Transverse colon (tissue), 4 donors: ENCODE results near the gene CLDN18.

Source experiments
- EP300 ChIP-seq: sonication (generic); formaldehyde crosslinking; IDR thresholded peaks from one replicate; pipeline ENCODE4 v1.6.1; 2017; ENCODE audit warnings: antibody characterized with exemption, low read depth
- POLR2A ChIP-seq: fragments of 450-650 bp; IDR thresholded peaks from one replicate; pipeline ENCODE4 v1.6.1; 2016; ENCODE audit warnings: antibody characterized with exemption, mild to moderate bottlenecking, moderate library complexity
- POLR2AphosphoS5 ChIP-seq, 3 donors: sonication (generic); formaldehyde crosslinking; IDR thresholded peaks; one replicate each; pipeline ENCODE4 v1.6.1; 2016; ENCODE audit warnings: antibody characterized with exemption in 3 of 3
- TF ChIP-seq, protein P1 (sequence below), 5 experiments: fragments of 200-600 bp in 3 of 5; fragments of 450-650 bp in 2 of 5; sonication (generic) in 3 of 5; IDR thresholded peaks; 1 replicate in 2 of 5; 2 replicates in 3 of 5; pipeline ENCODE4 v1.5.1; 2016 to 2017; ENCODE audit warnings: antibody characterized with exemption in 5 of 5, inconsistent platforms in 3 of 5, mild to moderate bottlenecking in 2 of 5, moderate library complexity in 1 of 5

- no peak for TF ChIP-seq EP300
- TF ChIP-seq, protein P1, sequence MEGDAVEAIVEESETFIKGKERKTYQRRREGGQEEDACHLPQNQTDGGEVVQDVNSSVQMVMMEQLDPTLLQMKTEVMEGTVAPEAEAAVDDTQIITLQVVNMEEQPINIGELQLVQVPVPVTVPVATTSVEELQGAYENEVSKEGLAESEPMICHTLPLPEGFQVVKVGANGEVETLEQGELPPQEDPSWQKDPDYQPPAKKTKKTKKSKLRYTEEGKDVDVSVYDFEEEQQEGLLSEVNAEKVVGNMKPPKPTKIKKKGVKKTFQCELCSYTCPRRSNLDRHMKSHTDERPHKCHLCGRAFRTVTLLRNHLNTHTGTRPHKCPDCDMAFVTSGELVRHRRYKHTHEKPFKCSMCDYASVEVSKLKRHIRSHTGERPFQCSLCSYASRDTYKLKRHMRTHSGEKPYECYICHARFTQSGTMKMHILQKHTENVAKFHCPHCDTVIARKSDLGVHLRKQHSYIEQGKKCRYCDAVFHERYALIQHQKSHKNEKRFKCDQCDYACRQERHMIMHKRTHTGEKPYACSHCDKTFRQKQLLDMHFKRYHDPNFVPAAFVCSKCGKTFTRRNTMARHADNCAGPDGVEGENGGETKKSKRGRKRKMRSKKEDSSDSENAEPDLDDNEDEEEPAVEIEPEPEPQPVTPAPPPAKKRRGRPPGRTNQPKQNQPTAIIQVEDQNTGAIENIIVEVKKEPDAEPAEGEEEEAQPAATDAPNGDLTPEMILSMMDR (IDR thresholded peaks at IDR 0.05): no peak
- TF ChIP-seq POLR2AphosphoS5 (IDR thresholded peaks at IDR 0.05): no peak
- no peak for TF ChIP-seq POLR2A
Measured at GRCh38 chr3:137988982-137989381, 21.0 kb upstream of the CLDN18 start.
